GM12875 (cell line): ENCODE data around the gene GPA33.

Source experiments
- H3K4me3 ChIP-seq: one replicate; pipeline ENCODE4 v1.5.1; 2011; ENCODE audit warnings: low read depth, low read length, control low read depth
- CTCF ChIP-seq: IDR thresholded peaks from 2 replicates; pipeline ENCODE4 v1.5.1; 2011; ENCODE audit warnings: low read depth, mild to moderate bottlenecking, control low read depth, inconsistent platforms, low read length, moderate library complexity, borderline replicate concordance; ENCODE audit not compliant: insufficient read depth

The GPA33 gene

GRCh38 chr1:167012570-167012969 lies 77.6 kb downstream of the GPA33 start:
- no peak for TF ChIP-seq CTCF
- H3K4me3 ChIP-seq: no peak overlapping the region

GRCh38 chr1:167011560-167012191 lies 78.5 kb downstream of the GPA33 start:
- H3K4me3 ChIP-seq: no peak overlapping the region

GRCh38 chr1:167003711-167004110 lies 86.5 kb downstream of the GPA33 start:
- TF ChIP-seq CTCF: no peak
- H3K4me3 ChIP-seq: no peak overlapping the region

More at GRCh38 chr1:167011560-167012191, 78.5 kb downstream of the GPA33 start:
- no peak for TF ChIP-seq CTCF
